Aortic smooth muscle cell (primary cell): ENCODE results near the gene GPX7. TPM values are rescaled to one million over a fixed set of nuclear protein-coding genes. Genes with fewer than 3 reads are reported as not detected.

ENCODE experiments used
- total RNA-seq: library from RNA; depleted of rRNA; stranded (reverse); fragments of >200 nt; gene quantifications from 2 replicates; pipeline ENCODE4 v1.2.3, GENCODE V29; 2014

The GPX7 gene
- 36.6 and 39.1 TPM in 2 replicates for total RNA-seq

DNA sequence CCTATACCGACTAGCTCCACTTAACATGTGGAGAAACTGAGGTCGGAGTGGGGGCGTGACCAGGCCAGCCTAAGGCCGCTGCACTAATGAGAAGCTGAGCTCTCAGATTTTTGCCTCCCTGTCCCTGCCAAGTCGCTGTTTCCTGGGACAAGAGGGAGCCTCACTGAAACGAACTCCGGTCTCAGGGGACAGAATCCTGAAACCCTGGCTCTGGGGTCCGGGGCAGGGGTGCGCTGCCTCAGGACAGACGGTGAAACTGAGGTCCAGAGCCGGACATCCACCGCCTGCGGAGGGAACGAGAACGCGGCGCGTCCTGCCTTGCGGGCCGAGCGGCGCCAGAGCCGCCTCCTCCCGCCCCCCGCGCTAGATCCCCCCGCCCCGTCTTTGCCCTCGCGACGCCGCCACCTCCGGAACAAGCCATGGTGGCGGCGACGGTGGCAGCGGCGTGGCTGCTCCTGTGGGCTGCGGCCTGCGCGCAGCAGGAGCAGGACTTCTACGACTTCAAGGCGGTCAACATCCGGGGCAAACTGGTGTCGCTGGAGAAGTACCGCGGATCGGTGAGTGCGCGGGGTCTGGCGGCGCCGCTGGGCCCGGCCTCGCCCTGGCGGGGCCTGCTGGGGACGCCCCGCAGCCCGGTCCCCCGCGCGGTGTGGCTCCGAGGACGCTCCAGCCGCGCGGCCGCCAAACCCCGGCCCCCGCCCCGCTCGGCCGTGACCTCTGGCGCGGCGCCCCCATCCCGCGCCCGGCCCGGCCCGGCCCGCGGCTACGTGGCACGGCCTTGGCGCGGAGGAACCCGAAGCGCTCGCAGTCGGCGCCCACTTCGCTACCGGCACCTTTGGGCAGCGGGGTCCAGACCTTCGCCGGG lies at the start of gene GPX7:
Gene GPX7 (plus strand): TSS at position 381 of the 865 bp plus-strand sequence. CDS start 39 bp downstream, at position 420.

GRCh38 chr1:52552505-52553361 lies 49.4 kb upstream of the GPX7 start, which contains the start of gene TUT4:
TUT4 (minus strand) TSS chr1:52553092; CDS start chr1:52526280, 26,812 bp downstream.

GRCh38 chr1:52632732-52633290 lies 30.6 kb downstream of the GPX7 start, which contains the start of gene SHISAL2A:
SHISAL2A (plus strand) TSS chr1:52633168; CDS start chr1:52633494, 326 bp downstream.

Other genes with a start within 250 kb of the GPX7 start
- gene CC2D1B, start 236.2 kb upstream of the GPX7 start, total RNA-seq: 28.4 and 29.7 TPM in 2 replicates
- gene ORC1, start 197.9 kb upstream of the GPX7 start, total RNA-seq: 2.7 and 5.7 TPM in 2 replicates
- gene PRPF38A, start 197.8 kb upstream of the GPX7 start, total RNA-seq: 8.7 and 9.0 TPM in 2 replicates
- 16.8 and 25.0 TPM in 2 replicates for gene TUT4, start 49.3 kb upstream of the GPX7 start, total RNA-seq
- not detected in 2 replicates for gene SHISAL2A, start 30.8 kb downstream of the GPX7 start, total RNA-seq
- gene COA7, start 96.0 kb downstream of the GPX7 start, total RNA-seq: 9.0 and 10.3 TPM in 2 replicates
- 32.1 and 34.7 TPM in 2 replicates for gene ZYG11B, start 124.1 kb downstream of the GPX7 start, total RNA-seq
- 0.06 and 0.13 TPM in 2 replicates for gene ZYG11A, start 240.4 kb downstream of the GPX7 start, total RNA-seq